SJCRH30 (cell line): ENCODE data around the gene ZNF324B. TPM values are rescaled to one million over a fixed set of nuclear protein-coding genes. Genes with fewer than 3 reads are reported as not detected.
"Not testable (repeated sequence)": the region's sequence is repeated elsewhere in the genome, so short reads cannot be mapped to it uniquely, and the experiment has no call there.

Experiments
- DNase-seq, 2 experiments: peaks; one replicate each; pipeline ENCODE4 v3.0.0-alpha.2; 2015 to 2020
- H3K27ac ChIP-seq: fragments of 250-450 bp; sonication (Bioruptor Pico); 2 replicates; pipeline ENCODE4 v1.5.1; 2020; ENCODE audit warnings: mild to moderate bottlenecking, moderate library complexity
- H3K27me3 ChIP-seq: fragments of 250-450 bp; sonication (Bioruptor Pico); 2 replicates; pipeline ENCODE4 v1.5.1; 2020; ENCODE audit warnings: mild to moderate bottlenecking, moderate library complexity
- H3K36me3 ChIP-seq: fragments of 250-450 bp; sonication (Bioruptor Pico); 2 replicates; pipeline ENCODE4 v1.5.1; 2020; ENCODE audit warnings: mild to moderate bottlenecking, moderate library complexity
- H3K4me1 ChIP-seq: fragments of 250-450 bp; sonication (Bioruptor Pico); 2 replicates; pipeline ENCODE4 v1.5.1; 2020; ENCODE audit warnings: mild to moderate bottlenecking, moderate library complexity
- H3K4me3 ChIP-seq: fragments of 250-450 bp; sonication (Bioruptor Pico); 2 replicates; pipeline ENCODE4 v1.5.1; 2020; ENCODE audit warnings: mild to moderate bottlenecking, moderate library complexity
- H3K9me3 ChIP-seq: fragments of 250-450 bp; sonication (Bioruptor Pico); replicated peaks from 2 replicates; pipeline ENCODE4 v1.5.1; 2020; ENCODE audit warnings: mild to moderate bottlenecking, moderate library complexity
- total RNA-seq: library from RNA; depleted of rRNA; stranded (reverse); fragments of >200 nt; shearing (Covaris generic); gene quantifications from 2 replicates; pipeline ENCODE4 v1.2.3, GENCODE V29; 2014; rRNA removed

ZNF324B gene
- total RNA-seq, 1 experiment from 2014 or later, result 6.4 TPM

DNA sequence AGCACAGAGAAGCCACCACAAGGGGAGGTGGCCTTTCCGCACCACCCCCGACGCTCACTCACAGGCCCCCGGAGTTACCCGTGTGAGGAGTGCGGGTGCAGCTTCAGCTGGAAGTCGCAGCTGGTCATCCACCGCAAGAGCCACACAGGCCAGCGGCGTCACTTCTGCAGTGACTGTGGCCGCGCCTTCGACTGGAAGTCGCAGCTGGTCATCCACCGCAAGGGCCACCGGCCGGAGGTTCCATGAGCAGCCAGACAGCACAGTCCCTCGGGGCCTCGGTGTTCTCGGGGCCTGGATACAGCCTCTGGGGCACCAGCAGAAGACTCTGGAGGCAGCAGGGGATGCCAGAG is 29.0 kb downstream of the ZNF324B start:
- Histone ChIP-seq H3K27ac (no peak overlapping the region), H3K36me3 (no peaks in the 10 kb centered on the region), H3K4me3 (no peak overlapping the region), H3K4me1 (0 out of 2 replicates have a peak, but pooled peaks cover 2% of the 10 kb centered on the region), H3K27me3 (no peaks in the 10 kb centered on the region), H3K9me3 (no peaks in the 10 kb centered on the region)
- DNase-seq, result no peak

DNA sequence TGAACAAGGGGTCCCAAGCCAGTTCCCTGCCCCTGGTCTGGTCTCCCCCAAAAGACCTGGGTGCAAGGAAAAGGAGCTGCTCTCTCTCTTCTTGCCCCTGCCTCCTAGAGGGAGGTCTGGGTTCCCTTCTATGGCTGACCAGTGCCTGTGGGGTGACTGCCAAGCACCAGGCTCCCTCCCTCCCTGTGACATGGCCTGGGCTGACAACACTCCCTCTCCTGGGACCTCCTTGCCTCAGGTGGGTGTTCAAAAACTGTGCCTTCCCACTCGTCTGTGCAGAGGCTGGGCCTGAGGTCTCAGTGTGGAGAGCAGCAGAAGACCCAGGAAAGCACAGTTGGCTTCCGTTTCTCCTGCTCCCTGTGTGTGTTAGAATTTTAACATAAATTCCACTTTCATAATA is 29.4 kb downstream of the ZNF324B start:
- no peaks in the 10 kb centered on the region for H3K27me3 ChIP-seq
- no peak for DNase-seq
- H3K27ac ChIP-seq, result no peak overlapping the region
- H3K36me3 ChIP-seq, result no peaks in the 10 kb centered on the region
- H3K9me3 ChIP-seq, result no peaks in the 10 kb centered on the region
- H3K4me1 ChIP-seq, result 0 out of 2 replicates have a peak, but pooled peaks cover 2% of the 10 kb centered on the region
- no peak overlapping the region for H3K4me3 ChIP-seq

DNA sequence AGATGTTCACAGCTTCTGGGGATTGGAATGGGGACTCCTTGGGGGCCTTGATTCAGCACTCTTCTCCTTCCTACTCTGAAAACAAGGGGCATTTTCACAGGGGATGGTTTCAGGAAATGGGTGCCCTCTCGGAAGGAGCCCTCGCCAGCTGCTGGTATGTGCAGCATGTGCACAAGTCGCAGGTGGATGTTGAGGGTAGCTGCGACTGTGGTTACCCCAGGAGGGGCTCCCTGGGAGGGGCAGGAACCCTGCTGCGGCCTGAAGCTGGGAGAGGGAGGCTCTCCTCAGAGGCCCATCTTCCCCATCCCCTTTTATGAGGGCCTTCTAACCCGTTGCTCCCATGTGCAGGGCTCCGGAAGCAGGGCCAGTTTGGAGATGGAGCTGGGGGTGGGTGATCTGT is 30.9 kb downstream of the ZNF324B start:
- Histone ChIP-seq H3K4me3 (no peak overlapping the region), H3K9me3 (no peaks in the 10 kb centered on the region), H3K27ac (no peak overlapping the region), H3K4me1 (no peaks in the 10 kb centered on the region), H3K36me3 (no peaks in the 10 kb centered on the region), H3K27me3 (no peaks in the 10 kb centered on the region)
- no peak for DNase-seq

DNA sequence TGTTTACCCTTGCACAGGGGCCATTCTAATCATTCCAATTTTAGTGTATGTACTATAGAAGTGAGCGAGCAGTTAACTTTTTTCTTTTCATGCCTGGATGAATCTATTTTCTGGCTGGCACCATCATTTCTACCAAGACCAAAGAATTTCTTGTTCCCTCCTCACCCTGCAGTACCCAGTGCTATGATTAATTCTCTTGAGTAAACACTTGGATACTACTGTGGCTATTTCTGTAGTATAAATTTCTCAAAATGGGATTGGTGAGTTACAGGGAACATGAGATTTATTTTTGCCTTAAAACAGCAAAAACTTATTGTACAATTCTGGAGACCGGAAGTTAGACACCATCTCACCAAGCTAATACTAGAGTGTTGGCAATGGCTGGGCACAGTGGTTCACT is 32.4 kb downstream of the ZNF324B start:
- H3K27ac ChIP-seq, result no peak overlapping the region
- H3K4me3 ChIP-seq, result no peak overlapping the region
- no peaks in the 10 kb centered on the region for H3K27me3 ChIP-seq
- no peaks in the 10 kb centered on the region for H3K36me3 ChIP-seq
- H3K9me3 ChIP-seq, result no peaks in the 10 kb centered on the region
- no peak for DNase-seq
- no peaks in the 10 kb centered on the region for H3K4me1 ChIP-seq

DNA sequence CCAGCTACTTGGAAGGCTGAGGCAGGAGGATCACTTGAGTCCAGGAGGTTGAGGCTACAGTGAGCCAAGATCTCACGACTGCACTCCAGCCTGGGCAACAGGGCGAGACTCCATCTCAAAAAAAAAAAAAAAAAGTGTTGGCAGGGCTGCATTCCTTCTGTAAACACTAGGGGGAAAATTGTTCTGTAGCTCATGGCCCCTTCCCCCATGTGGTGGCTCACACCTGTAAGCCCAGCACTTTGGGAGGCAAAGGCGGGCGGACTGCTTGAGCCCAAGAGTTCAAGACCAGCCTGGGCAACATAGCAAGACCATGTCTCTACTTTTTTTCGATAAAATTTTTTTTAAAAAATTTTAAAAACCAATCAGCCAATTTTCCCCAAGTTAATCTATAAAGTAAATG is 32.9 kb downstream of the ZNF324B start:
- not testable (repeated sequence) for H3K36me3 ChIP-seq, H3K27me3 ChIP-seq, H3K9me3 ChIP-seq, H3K4me1 ChIP-seq, H3K4me3 ChIP-seq, H3K27ac ChIP-seq, DNase-seq

DNA sequence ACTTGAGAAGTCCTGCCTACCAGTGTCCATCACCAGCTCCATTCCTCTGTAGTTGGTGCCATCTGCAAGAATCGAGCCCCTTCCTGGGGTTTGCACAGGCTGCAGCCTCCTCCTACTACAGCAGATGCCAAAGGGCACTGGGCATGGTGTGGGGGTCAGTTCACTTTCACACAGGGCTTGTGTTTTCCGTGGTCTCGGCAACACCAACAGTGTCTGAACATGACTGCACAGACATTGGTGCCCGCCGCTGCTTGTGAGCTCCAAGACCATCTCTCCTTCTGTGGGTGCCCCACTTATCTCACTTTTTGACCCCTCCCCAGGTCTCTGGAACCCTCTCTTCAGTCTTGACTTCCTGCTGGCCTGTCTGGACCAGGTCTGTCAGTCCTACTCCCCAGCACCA is 40.0 kb downstream of the ZNF324B start:
- Histone ChIP-seq H3K36me3 (no peaks in the 10 kb centered on the region), H3K4me3 (no peak overlapping the region), H3K27me3 (no peaks in the 10 kb centered on the region), H3K27ac (no peak overlapping the region), H3K9me3 (no peaks in the 10 kb centered on the region), H3K4me1 (no peaks in the 10 kb centered on the region)
- no peak for DNase-seq

DNA sequence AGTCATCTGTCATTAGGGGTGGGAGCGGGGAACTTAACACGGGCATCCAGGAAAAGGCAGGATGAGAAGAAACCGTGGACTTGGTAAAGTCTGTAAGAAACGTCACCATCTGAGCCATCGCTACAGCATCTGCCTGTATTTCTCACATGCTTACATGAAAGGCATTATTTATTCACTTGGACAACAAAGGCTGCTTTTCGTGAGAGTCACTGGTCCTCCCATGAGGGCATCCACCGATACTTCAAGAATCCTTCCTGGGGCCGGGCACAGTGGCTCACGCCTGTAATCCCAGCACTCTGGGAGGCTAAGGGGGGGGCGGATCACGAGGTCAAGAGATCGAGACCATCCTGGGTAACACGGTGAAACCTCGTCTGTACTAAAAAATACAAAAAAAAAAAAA is 40.8 kb downstream of the ZNF324B start:
- no peak for DNase-seq
- Histone ChIP-seq H3K4me3 (no peak overlapping the region), H3K36me3 (no peaks in the 10 kb centered on the region), H3K4me1 (no peaks in the 10 kb centered on the region), H3K27me3 (no peaks in the 10 kb centered on the region), H3K27ac (no peak overlapping the region), H3K9me3 (no peaks in the 10 kb centered on the region)

DNA sequence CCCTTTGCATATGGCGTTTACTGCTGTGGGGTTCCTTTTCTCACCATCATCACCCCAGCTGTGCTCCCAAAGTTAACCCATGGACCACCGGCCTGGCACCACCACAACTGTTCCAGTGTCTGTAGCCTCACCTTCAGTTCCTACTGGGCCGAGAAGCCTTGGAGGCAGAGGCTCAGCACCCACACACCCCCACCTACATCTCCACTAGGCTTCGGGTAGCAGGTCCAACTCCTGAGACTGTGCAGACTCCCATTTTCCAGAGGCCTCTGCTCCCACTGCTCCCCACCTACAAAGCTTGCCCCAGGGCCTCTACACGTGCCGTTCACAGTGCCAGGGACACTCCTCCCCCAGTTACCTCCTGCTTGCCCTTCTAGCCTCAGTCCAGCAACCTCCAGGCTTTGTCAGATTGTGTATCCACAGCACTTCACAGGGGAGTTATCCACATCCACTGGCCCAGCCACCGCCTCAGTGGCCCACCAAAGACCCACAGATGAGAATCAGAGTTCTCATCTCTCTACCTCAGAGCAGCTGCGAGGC is 46.3 kb downstream of the ZNF324B start:
- H3K4me1 ChIP-seq, result no peaks in the 10 kb centered on the region
- H3K9me3 ChIP-seq, result no peaks in the 10 kb centered on the region
- no peak for DNase-seq
- H3K27ac ChIP-seq, result no peak overlapping the region
- no peaks in the 10 kb centered on the region for H3K36me3 ChIP-seq
- H3K4me3 ChIP-seq, result no peak overlapping the region
- H3K27me3 ChIP-seq, result no peaks in the 10 kb centered on the region

DNA sequence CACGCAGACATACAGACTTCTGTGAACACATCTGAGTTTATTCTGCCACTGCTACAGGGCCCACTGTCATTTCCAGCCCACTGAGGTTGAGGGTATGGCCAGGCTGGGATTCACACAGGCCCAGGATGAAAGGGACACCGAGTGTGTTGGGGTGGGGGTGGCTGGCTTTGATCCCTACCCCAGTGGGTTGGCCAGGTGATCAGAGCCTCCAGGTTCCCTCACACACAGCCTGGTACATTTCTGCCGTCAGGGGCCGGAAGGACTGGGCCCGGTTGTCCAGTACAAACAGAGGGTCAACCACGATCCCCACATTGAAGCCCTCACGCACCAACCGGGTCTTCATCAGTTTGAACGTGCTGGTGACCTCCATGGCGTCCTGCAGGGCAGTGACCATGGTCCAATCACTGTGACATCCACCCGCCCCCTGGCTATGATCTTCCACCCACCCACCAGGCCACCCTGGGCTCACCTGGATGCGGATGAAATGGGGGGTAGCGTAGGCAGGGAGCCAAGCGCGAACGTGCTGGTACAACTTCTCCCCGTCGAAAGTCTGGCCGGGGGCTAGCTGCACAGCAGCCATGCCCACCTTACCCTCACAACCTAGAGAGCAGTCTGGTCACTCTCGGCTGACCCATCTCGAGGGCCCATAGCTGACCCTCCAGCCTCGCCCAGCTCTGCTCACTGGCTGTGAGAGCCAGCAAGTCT is 47.0 kb downstream of the ZNF324B start:
- DNase-seq, result no peak
- no peaks in the 10 kb centered on the region for H3K9me3 ChIP-seq
- peak overlapping the region; percentile 47 for H3K4me3 ChIP-seq
- no peak overlapping the region for H3K27ac ChIP-seq
- H3K4me1 ChIP-seq, result no peaks in the 10 kb centered on the region
- H3K27me3 ChIP-seq, result no peaks in the 10 kb centered on the region
- H3K36me3 ChIP-seq, result no peaks in the 10 kb centered on the region

DNA sequence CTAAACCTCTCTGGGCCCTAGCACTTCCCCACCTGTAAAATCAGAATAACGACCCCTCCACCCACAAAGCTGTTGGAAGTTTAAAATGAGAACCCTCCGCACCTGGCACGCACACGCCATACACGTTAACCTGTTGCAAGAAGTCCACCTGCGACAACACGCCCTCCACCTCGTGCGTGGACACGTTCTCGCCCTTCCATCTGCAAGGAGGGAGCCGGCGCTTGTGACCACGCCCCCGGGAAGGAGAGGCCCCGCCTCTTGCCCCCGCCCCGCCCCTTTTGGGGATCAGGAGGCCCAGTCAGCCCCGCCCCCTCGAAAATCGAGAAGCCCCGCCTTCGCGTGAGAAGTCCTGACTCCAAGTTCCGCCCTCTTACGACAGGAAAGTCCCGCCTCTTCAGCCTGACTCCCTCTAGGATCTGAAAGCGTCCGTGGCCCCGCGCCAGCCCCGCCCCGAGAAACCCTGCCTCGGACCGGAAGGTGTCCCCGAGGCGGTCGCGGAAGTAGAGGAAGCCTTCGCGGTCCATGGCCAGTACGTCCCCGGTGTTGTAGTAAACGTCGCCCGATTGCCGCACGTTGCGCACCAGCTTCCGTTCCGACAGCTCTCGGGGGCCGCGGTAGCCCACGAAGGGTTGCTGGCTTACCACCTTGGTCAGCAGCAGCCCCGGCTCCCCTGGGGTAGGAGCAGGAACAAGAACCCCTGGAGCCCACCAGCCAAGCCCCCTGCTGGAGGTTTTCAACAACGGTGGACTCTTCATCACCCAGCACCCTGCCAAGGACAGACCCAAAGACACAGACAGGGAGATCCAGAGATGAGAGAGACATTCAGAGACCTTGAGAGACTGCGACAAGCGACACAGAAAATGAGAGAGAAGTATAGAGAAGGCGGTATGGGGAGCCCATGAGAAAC is 47.9 kb downstream of the ZNF324B start:
- no peak overlapping the region for H3K27ac ChIP-seq

DNA sequence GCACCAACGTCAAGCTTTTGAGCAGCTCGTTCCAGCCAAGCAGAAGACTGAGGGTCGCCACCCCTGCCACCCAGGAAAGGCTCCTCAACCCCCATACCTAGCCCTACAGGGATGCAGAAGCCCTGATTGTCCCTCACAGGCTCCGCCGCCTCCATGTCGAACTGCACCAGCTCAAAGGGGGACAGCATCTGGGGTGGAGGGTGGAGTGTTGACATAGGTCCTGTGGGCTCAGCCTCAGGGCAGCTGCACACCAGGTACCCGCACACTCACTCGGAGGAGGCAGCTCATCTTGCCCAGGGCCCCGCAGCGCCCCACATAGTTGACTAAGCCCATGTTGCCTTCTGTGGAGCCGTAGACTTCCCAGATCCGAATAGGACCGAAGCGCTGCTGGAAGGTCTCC is 48.8 kb downstream of the ZNF324B start:
- no peak overlapping the region for H3K4me3 ChIP-seq
- H3K9me3 ChIP-seq, result no peaks in the 10 kb centered on the region
- DNase-seq, result no peak
- no peaks in the 10 kb centered on the region for H3K27me3 ChIP-seq
- no peaks in the 10 kb centered on the region for H3K36me3 ChIP-seq
- no peak overlapping the region for H3K27ac ChIP-seq
- H3K4me1 ChIP-seq, result no peaks in the 10 kb centered on the region

More for the DNA sequence above, 47.9 kb downstream of the ZNF324B start:
- H3K27me3 ChIP-seq, result no peaks in the 10 kb centered on the region
- DNase-seq, result peak; percentile 96 to 97
- H3K9me3 ChIP-seq, result no peaks in the 10 kb centered on the region
- peak overlapping the region; percentile 47 for H3K4me3 ChIP-seq
- H3K36me3 ChIP-seq, result no peaks in the 10 kb centered on the region
- H3K4me1 ChIP-seq, result no peaks in the 10 kb centered on the region

Other genes starting within 250 kb of the ZNF324B start
- 40.5 and 46.1 TPM in 2 replicates for gene ZNF544, start 222.7 kb upstream of the ZNF324B start, total RNA-seq
- 12.7 and 13.4 TPM in 2 replicates for gene ZNF8, start 172.7 kb upstream of the ZNF324B start, total RNA-seq
- 45.0 and 47.4 TPM in 2 replicates for gene ERVK3-1, start 146.2 kb upstream of the ZNF324B start, total RNA-seq
- gene ZSCAN22, start 124.6 kb upstream of the ZNF324B start, total RNA-seq, result 4.7 and 5.0 TPM in 2 replicates
- gene A1BG, start 98.1 kb upstream of the ZNF324B start, total RNA-seq, result 9.7 and 10.2 TPM in 2 replicates
- 0.45 and 0.73 TPM in 2 replicates for gene ZNF497, start 88.9 kb upstream of the ZNF324B start, total RNA-seq
- gene ZNF837, start 70.6 kb upstream of the ZNF324B start, total RNA-seq, result 0.30 and 0.47 TPM in 2 replicates
- 1,942 and 2,376 TPM in 2 replicates for gene RPS5, start 64.4 kb upstream of the ZNF324B start, total RNA-seq
- 0.20 and 0.38 TPM in 2 replicates for gene RNF225, start 56.0 kb upstream of the ZNF324B start, total RNA-seq
- gene ZNF584, start 43.0 kb upstream of the ZNF324B start, total RNA-seq, result 12.2 and 13.8 TPM in 2 replicates
- not detected in 2 replicates for gene ZNF132, start 11.5 kb upstream of the ZNF324B start, total RNA-seq
- 9.1 and 9.6 TPM in 2 replicates for gene ZNF324, start 15.5 kb downstream of the ZNF324B start, total RNA-seq
- gene ZNF446, start 24.7 kb downstream of the ZNF324B start, total RNA-seq, result 6.1 and 6.7 TPM in 2 replicates
- gene SLC27A5, start 60.4 kb downstream of the ZNF324B start, total RNA-seq, result 0.89 and 1.0 TPM in 2 replicates
- 5.1 and 5.5 TPM in 2 replicates for gene ZBTB45, start 68.2 kb downstream of the ZNF324B start, total RNA-seq
- gene TRIM28, start 92.4 kb downstream of the ZNF324B start, total RNA-seq, result 586 and 615 TPM in 2 replicates
- 40.1 and 44.9 TPM in 2 replicates for gene CHMP2A, start 103.5 kb downstream of the ZNF324B start, total RNA-seq
- gene UBE2M, start 107.0 kb downstream of the ZNF324B start, total RNA-seq, result 62.8 and 72.0 TPM in 2 replicates
- gene MZF1, start 121.7 kb downstream of the ZNF324B start, total RNA-seq, result 6.0 and 6.5 TPM in 2 replicates